MCF 10A (cell line): ENCODE measurements around the gene ALKBH7. TPM values are rescaled to one million over a fixed set of nuclear protein-coding genes. Genes with fewer than 3 reads are reported as not detected.

Source experiments
- BruUV-seq: library from RNA; stranded (reverse); fragments of 400-500 nt; replicated peaks from 2 replicates; lab custom pipeline; 2021; lab: Mats Ljungman, UMichigan
- CTCF ChIA-PET: fragments of 300-600 bp; sonication (Branson Sonifier 250); formaldehyde crosslinking; extraction: SDS; loops from one replicate; lab custom pipeline; 2021; ENCODE audit warnings: antibody characterized with exemption, inconsistent platforms; lab: Yijun Ruan, JAX
- POLR2A ChIA-PET: fragments of 300-600, 350-650 bp; sonication (Branson Sonifier 250); formaldehyde crosslinking; extraction: SDS; loops from one replicate; lab custom pipeline; 2020; ENCODE audit warnings: antibody characterized with exemption, inconsistent platforms; lab: Yijun Ruan, JAX
- DNase-seq: peaks from one replicate; pipeline ENCODE4 v3.0.0-alpha.2; 2018; ENCODE audit not compliant: unreplicated experiment
- H3K27ac Mint-ChIP-seq: one replicate; pipeline ENCODE4 v1.8.0; 2022; ENCODE audit warnings: mild to moderate bottlenecking, low read depth, mixed read lengths; ENCODE audit not compliant: unreplicated experiment
- H3K27me3 Mint-ChIP-seq: one replicate; pipeline ENCODE4 v1.8.0; 2022; ENCODE audit warnings: mixed read lengths; ENCODE audit not compliant: insufficient read depth, unreplicated experiment
- H3K36me3 Mint-ChIP-seq: one replicate; pipeline ENCODE4 v1.8.0; 2022; ENCODE audit warnings: mild to moderate bottlenecking, moderate library complexity, mixed read lengths; ENCODE audit not compliant: insufficient read depth, unreplicated experiment
- H3K4me1 Mint-ChIP-seq: one replicate; pipeline ENCODE4 v1.8.0; 2022; ENCODE audit warnings: mixed read lengths; ENCODE audit not compliant: insufficient read depth, unreplicated experiment
- H3K4me3 Mint-ChIP-seq: one replicate; pipeline ENCODE4 v1.8.0; 2022; ENCODE audit warnings: mild to moderate bottlenecking, moderate library complexity, mixed read lengths; ENCODE audit not compliant: unreplicated experiment
- H3K9me3 Mint-ChIP-seq: one replicate; pipeline ENCODE4 v1.8.0; 2022; ENCODE audit warnings: mixed read lengths; ENCODE audit not compliant: unreplicated experiment
- CTCF ChIP-seq: fragments of 200-600 bp; IDR thresholded peaks from one replicate; pipeline ENCODE4 v1.8.0; 2022; ENCODE audit warnings: antibody characterized with exemption, mild to moderate bottlenecking; ENCODE audit not compliant: unreplicated experiment
- intact Hi-C: fragments of 100-400 bp; cut with micrococcal nuclease; formaldehyde crosslinking; loops from 2 replicates; pipeline ENCODE4 v1.14.1; 2022
- total RNA-seq: library from RNA; stranded (reverse); gene quantifications from 2 replicates; pipeline ENCODE4 v1.2.3, GENCODE V29; 2022

The ALKBH7 gene
- total RNA-seq, 1 experiment from 2014 or later, result 49.9 TPM

DNA sequence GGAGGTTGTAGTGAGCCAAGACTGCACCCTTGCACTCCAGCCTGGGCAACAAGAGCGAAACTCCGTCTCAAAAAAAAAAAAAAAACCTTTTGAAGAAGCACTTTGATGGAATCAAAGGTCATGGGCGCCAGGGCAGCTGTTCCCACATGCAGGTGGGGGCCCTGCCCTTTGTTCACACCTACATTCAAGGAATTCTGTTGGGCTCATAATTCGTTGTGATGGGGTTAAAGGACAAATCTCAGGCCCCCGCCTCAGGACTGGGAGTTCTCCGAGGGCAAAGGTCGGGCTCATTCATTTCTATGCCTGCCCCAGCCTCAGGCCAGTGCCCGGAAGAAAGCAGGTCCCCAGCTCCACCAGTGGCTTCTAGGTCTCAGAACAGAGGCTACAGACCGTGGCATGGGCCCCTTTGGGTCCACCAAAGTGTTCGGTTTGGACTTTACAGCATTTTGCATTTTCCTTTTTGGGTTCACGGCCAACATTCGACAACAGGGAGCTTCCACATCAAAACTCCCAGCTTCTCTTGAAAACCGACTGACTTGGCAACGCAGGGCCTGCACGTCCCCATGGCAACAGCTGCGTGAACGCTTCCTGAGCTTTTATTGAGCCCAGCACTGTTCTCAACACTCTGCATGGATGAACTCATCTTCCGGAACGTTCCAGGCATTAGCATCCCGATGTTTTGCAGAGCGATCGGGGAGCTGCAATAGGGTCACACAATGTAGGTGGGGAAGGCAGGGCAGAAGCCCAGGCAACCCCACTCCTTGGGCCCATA, 30.4 kb downstream of the ALKBH7 start:
- no peak overlapping the region for H3K27ac Mint-ChIP-seq
- ChIA-PET POLR2A (no interaction called here), CTCF (interaction anchor here (0.7 kb wide), 1 partner anchor 184 kb away, joined by 3 read pairs; no protein-coding TSS in a partner anchor)
- BruUV-seq, result no TSS peak
- H3K9me3 Mint-ChIP-seq, result no peaks in the 10 kb centered on the region
- no peaks in the 10 kb centered on the region for H3K36me3 Mint-ChIP-seq
- H3K4me3 Mint-ChIP-seq, result no peak overlapping the region
- H3K4me1 Mint-ChIP-seq, result no peaks in the 10 kb centered on the region
- intact Hi-C loops, result no loop called here
- no peak for TF ChIP-seq CTCF
- no peak for DNase-seq
- H3K27me3 Mint-ChIP-seq, result no peaks in the 10 kb centered on the region

DNA sequence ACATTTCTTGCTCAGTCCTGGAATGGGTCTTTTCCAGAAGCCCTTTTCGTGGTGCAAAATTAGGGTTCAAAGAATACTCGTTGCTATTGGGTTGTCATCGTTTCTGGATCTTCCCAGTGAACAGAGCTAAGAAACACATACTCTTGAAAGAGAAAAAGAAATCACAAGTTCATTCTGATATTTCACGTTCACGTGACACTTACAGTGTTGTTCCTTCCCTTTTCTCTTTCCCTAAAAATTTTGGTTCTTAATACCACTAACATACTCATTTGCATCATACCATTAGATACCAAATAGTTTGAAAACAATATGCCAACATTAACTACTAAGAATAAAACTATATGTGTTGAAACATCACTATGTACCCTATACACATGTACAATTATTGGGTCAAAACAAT, 33.8 kb downstream of the ALKBH7 start:
- Mint-ChIP-seq H3K27ac (no peak overlapping the region), H3K27me3 (no peaks in the 10 kb centered on the region), H3K4me3 (no peak overlapping the region), H3K4me1 (no peaks in the 10 kb centered on the region), H3K36me3 (no peaks in the 10 kb centered on the region), H3K9me3 (no peaks in the 10 kb centered on the region)
- CTCF ChIA-PET, result interaction anchor here (0.6 kb wide), 1 partner anchor 8 kb away, joined by 4 read pairs; no protein-coding TSS in a partner anchor
- intact Hi-C loops, result no loop called here
- POLR2A ChIA-PET, result interaction anchor here (0.8 to 1.2 kb wide), 2 partner anchors 34 to 46 kb away, joined by 3 read pairs; partner anchors contain the start of gene ALKBH7
- DNase-seq, result no peak
- TF ChIP-seq CTCF, result no peak
- no TSS peak for BruUV-seq

DNA sequence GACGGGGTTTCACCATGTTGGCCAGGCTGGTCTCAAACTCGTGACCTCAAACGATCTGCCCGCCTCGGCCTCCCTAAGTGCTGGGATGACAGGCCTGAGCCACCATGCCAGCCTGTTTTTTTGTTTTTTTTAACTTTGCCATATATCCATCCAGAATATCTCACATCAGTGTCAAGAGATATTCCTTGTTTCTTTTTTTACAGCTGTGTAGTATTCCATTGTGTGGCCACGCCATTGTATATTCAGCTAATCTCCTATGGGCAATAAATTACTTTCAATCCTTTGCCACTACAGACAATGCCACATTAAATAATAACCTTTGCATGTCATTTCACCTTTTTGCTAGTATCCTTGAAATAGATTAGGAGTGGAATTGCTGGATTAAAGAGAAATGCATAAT, 36.8 kb downstream of the ALKBH7 start:
- no peak overlapping the region for H3K4me3 Mint-ChIP-seq
- BruUV-seq, result no TSS peak
- H3K27me3 Mint-ChIP-seq, result no peaks in the 10 kb centered on the region
- ChIA-PET CTCF (no interaction called here), POLR2A (interaction anchor here (0.6 kb wide), 1 partner anchor 127 kb away, joined by 3 read pairs; no protein-coding TSS in a partner anchor)
- H3K27ac Mint-ChIP-seq, result no peak overlapping the region
- DNase-seq, result no peak
- no peak for TF ChIP-seq CTCF
- no peaks in the 10 kb centered on the region for H3K4me1 Mint-ChIP-seq
- intact Hi-C loops, result no loop called here
- H3K36me3 Mint-ChIP-seq, result peaks cover 16% of the 10 kb centered on the region
- no peaks in the 10 kb centered on the region for H3K9me3 Mint-ChIP-seq

GRCh38 chr19:6412061-6412446, 39.5 kb downstream of the ALKBH7 start:
- no peak overlapping the region for H3K27ac Mint-ChIP-seq

More at GRCh38 chr19:6412061-6412446, 39.5 kb downstream of the ALKBH7 start:
- CTCF ChIA-PET, result interaction anchor here (0.6 kb wide), 1 partner anchor 202 kb away, joined by 3 read pairs; no protein-coding TSS in a partner anchor
- no peaks in the 10 kb centered on the region for H3K27me3 Mint-ChIP-seq
- intact Hi-C loops, result no loop called here
- H3K4me3 Mint-ChIP-seq, result no peak overlapping the region
- peaks cover 40% of the 10 kb centered on the region for H3K36me3 Mint-ChIP-seq
- POLR2A ChIA-PET, result no interaction called here
- no peak for TF ChIP-seq CTCF
- no peaks in the 10 kb centered on the region for H3K4me1 Mint-ChIP-seq
- DNase-seq, result peak; percentile 3
- BruUV-seq, result no TSS peak
- H3K9me3 Mint-ChIP-seq, result no peaks in the 10 kb centered on the region
